Esophagus squamous epithelium (tissue), 5 donors: ENCODE measurements around the gene CDCA7. TPM values are rescaled to one million over a fixed set of nuclear protein-coding genes. Genes with fewer than 3 reads are reported as not detected.

Source experiments
- DNase-seq: peaks from one replicate; lab custom pipeline; 2025; lab: John Stamatoyannopoulos, UW
- H3K27ac ChIP-seq, 4 donors: fragments of 200-600 bp; sonication (generic); one replicate each; pipeline ENCODE4 v1.5.1; 2016 to 2019; ENCODE audit warnings: mild to moderate bottlenecking in 1 of 4
- H3K27me3 ChIP-seq, 4 donors: fragments of 200-600 bp; sonication (generic); 1 replicate in 3 of 4; 2 replicates in 1 of 4; pipeline versions ENCODE4 v1.5.1 to v1.6.0; 2017 to 2021; ENCODE audit warnings: antibody characterized with exemption in 1 of 4
- H3K36me3 ChIP-seq, 3 donors: fragments of 200-600 bp; sonication (generic); one replicate each; pipeline ENCODE4 v1.5.1; 2016 to 2019
- H3K4me1 ChIP-seq, 3 donors: fragments of 200-600 bp; sonication (generic); one replicate each; pipeline ENCODE4 v1.5.1; 2017 to 2019
- H3K4me3 ChIP-seq, 4 donors: fragments of 200-600 bp; sonication (generic); 1 replicate in 3 of 4; 2 replicates in 1 of 4; pipeline ENCODE4 v1.5.1; 2016 to 2019; ENCODE audit warnings: mild to moderate bottlenecking in 2 of 4, moderate library complexity in 1 of 4
- H3K9me3 ChIP-seq, 3 donors: fragments of 200-600 bp; sonication (generic); one replicate each; pipeline ENCODE4 v1.5.1; 2016 to 2019
- POLR2A ChIP-seq, 4 donors: fragments of 450-650 bp; IDR thresholded peaks; one replicate each; pipeline ENCODE4 v1.6.1; 2017; ENCODE audit warnings: antibody characterized with exemption in 4 of 4, mild to moderate bottlenecking in 4 of 4, moderate library complexity in 3 of 4
- WGBS, 2 donors: methylation state at CpG; one replicate each; pipeline ENCODE4 v1.1.5; 2018; 5-methylcytosine and 5-hydroxymethylcytosine counted together
- intact Hi-C: fragments of 100-400 bp; cut with DNase I; formaldehyde crosslinking; loops from one replicate; pipeline ENCODE4 v1.15.0; 2022
- total RNA-seq, 4 donors: library from RNA; depleted of rRNA; stranded (reverse); fragments of >200 nt; gene quantifications; one replicate each; pipeline ENCODE4 v1.1.0, GENCODE V29; 2016
- TF ChIP-seq, protein P1 (sequence below), 6 experiments: fragments of 450-650 bp in 4 of 6; fragments of 200-600 bp in 2 of 6; sonication (generic) in 2 of 6; IDR thresholded peaks; one replicate each; pipeline ENCODE4 v1.5.1; 2016 to 2019; ENCODE audit warnings: antibody characterized with exemption in 6 of 6, mild to moderate bottlenecking in 4 of 6, moderate library complexity in 4 of 6
- donor health status: DM: yes; HTN: yes; CAD: no.

The CDCA7 gene
- total RNA-seq, 4 donors from 2014 or later = 8.8 to 18.4 (median 10.6) TPM

DNA sequence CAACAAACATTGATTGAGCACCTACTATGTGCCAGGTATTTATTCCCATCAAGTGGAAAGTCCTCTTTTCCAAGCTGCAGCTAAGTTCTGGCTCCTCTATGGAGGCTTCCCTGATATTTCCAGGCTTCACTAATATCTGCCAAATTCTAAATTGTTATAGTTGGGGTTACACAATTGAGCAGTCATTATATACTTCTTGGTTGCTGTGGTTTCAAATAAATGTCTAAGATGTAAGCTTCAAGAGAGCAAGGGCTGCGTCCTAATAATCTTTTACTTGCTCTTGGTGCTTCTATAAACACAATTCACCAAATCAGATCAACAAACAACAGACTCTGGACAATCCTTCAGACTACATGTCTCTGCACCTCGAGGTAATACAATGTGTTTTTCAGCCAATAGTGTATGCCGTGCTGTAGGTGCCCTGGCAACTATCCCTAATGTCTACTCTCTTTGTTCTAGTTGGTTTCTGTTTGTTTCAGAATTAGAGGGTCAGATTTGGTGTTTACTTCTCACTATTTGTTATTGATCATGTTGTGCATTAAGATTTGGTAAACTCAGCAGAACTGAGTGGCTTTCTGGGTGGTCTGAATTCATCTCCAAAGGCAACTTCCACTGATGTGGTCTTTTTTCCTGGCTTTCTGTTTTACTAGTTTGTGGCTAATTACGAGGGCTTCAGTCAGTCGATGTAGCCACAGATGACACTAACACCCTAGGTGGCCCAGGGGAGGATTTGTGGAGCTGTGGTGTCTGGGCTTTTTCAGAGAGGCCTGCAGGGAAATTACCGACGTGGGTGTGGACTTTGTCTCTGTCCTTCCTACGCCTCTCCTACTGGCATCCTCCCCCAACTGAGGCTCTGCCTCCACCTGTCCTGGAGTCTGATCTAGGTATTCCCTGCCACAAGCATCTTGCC lies 50.4 kb downstream of the CDCA7 start:
- Histone ChIP-seq H3K27me3 (peaks cover 0 to 60% (median 1%) of the 10 kb centered on the region in 4 donors), H3K4me1 (peaks cover 0 to 16% (median 4%) of the 10 kb centered on the region in 3 donors), H3K27ac (no peak overlapping the region), H3K36me3 (no peaks in the 10 kb centered on the region), H3K9me3 (no peaks in the 10 kb centered on the region), H3K4me3 (no peak overlapping the region)
- TF ChIP-seq POLR2A (IDR thresholded peaks at IDR 0.05) = no peak
- TF ChIP-seq, protein P1, sequence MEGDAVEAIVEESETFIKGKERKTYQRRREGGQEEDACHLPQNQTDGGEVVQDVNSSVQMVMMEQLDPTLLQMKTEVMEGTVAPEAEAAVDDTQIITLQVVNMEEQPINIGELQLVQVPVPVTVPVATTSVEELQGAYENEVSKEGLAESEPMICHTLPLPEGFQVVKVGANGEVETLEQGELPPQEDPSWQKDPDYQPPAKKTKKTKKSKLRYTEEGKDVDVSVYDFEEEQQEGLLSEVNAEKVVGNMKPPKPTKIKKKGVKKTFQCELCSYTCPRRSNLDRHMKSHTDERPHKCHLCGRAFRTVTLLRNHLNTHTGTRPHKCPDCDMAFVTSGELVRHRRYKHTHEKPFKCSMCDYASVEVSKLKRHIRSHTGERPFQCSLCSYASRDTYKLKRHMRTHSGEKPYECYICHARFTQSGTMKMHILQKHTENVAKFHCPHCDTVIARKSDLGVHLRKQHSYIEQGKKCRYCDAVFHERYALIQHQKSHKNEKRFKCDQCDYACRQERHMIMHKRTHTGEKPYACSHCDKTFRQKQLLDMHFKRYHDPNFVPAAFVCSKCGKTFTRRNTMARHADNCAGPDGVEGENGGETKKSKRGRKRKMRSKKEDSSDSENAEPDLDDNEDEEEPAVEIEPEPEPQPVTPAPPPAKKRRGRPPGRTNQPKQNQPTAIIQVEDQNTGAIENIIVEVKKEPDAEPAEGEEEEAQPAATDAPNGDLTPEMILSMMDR (IDR thresholded peaks at IDR 0.05) = no peak
- 61 to 70% methylated on average over 8 of the region's 8 CpGs for WGBS, 2 donors
- DNase-seq = no peak
- intact Hi-C loops = loop anchor here (5.0 kb wide), 1 partner anchor 937 kb away; no protein-coding TSS in a partner anchor

DNA sequence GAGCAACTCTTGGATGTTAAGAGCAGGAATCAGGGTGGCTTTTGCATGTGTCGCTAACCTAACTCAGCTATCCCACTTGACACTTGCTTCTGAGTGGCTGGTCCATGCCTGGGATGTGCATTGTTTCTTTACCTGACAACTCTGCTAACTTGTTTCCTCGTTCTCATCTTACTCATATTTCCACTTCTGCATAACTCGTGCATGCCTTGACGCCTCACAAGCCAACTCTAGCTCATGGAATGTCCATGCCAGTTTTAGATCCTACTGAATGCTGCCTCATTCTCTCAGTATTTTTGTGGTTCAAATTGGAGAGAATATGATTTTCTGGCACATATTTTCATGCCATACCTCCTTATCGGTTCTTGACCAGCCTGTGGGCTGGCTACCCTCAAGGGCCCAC lies 52.5 kb downstream of the CDCA7 start:
- H3K27me3 ChIP-seq = peaks cover 0 to 40% (median 0%) of the 10 kb centered on the region in 4 donors
- H3K27ac ChIP-seq = no peak overlapping the region
- peaks cover 0 to 8% (median 2%) of the 10 kb centered on the region in 3 donors for H3K4me1 ChIP-seq
- DNase-seq = no peak
- H3K4me3 ChIP-seq = no peak overlapping the region
- intact Hi-C loops = no loop called here
- TF ChIP-seq, protein P1 (IDR thresholded peaks at IDR 0.05) = no peak
- H3K9me3 ChIP-seq = no peaks in the 10 kb centered on the region
- no peaks in the 10 kb centered on the region for H3K36me3 ChIP-seq
- WGBS, 2 donors = 66% methylated on average over 5 of the region's 5 CpGs

- TF ChIP-seq POLR2A (IDR thresholded peaks at IDR 0.05) = no peak
- TF ChIP-seq, protein P1 (IDR thresholded peaks at IDR 0.05) = no peak
- Histone ChIP-seq H3K4me1 (peaks cover 0 to 3% (median 0%) of the 10 kb centered on the region in 3 donors), H3K9me3 (no peaks in the 10 kb centered on the region), H3K27me3 (peaks cover 0 to 35% (median 0%) of the 10 kb centered on the region in 4 donors), H3K36me3 (no peaks in the 10 kb centered on the region), H3K27ac (no peak overlapping the region), H3K4me3 (no peak overlapping the region)
- 80 to 83% methylated on average over 4 of the region's 4 CpGs for WGBS, 2 donors
- intact Hi-C loops = no loop called here
- DNase-seq = no peak
These were observed 53.0 kb downstream of the CDCA7 start for GRCh38 chr2:173407646-173408045.

GRCh38 chr2:173410579-173410978 lies 55.9 kb downstream of the CDCA7 start:
- Histone ChIP-seq H3K4me1 (peaks cover 0 to 5% (median 0%) of the 10 kb centered on the region in 3 donors), H3K27me3 (peaks cover 0 to 11% (median 0%) of the 10 kb centered on the region in 4 donors), H3K9me3 (no peaks in the 10 kb centered on the region), H3K36me3 (no peaks in the 10 kb centered on the region), H3K27ac (no peak overlapping the region), H3K4me3 (no peak overlapping the region)
- WGBS, 2 donors = 69 to 73% methylated on average over 3 of the region's 3 CpGs
- TF ChIP-seq, protein P1 (IDR thresholded peaks at IDR 0.05) = no peak
- TF ChIP-seq POLR2A (IDR thresholded peaks at IDR 0.05) = no peak
- intact Hi-C loops = no loop called here
- DNase-seq = no peak

DNA sequence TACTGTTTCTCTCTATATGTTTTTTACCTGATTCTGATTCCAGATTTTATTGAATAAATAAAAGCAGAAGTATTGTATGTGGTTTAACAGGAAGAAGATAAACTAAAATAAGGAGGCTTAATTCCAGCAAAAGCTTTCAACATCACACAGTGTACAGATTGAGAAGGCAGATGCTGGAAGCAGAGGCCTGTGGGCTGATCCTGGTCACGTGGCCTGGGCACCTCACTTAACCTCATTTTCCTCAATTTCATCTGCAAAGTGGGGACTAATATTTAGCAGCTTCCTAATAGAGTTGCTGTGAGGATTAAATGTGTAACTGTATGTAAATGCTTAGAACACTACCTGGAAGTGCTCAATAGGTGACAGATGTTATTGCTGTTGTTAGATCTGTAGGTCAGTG lies 58.0 kb downstream of the CDCA7 start:
- intact Hi-C loops = no loop called here
- WGBS, 2 donors = 45 to 46% methylated on average over 1 of the region's 1 CpG

More for the DNA sequence above, 58.0 kb downstream of the CDCA7 start:
- no peak for DNase-seq
- Histone ChIP-seq H3K27ac (no peak overlapping the region), H3K27me3 (peaks cover 0 to 13% (median 0%) of the 10 kb centered on the region in 4 donors), H3K9me3 (no peaks in the 10 kb centered on the region), H3K4me1 (peaks cover 0 to 5% (median 0%) of the 10 kb centered on the region in 3 donors), H3K4me3 (no peak overlapping the region), H3K36me3 (no peaks in the 10 kb centered on the region)
- TF ChIP-seq, protein P1 (IDR thresholded peaks at IDR 0.05) = no peak
- TF ChIP-seq POLR2A (IDR thresholded peaks at IDR 0.05) = no peak
